Mucosa of gallbladder (tissue), 1 donor: ENCODE results near the gene INSC. TPM values are rescaled to one million over a fixed set of nuclear protein-coding genes. Genes with fewer than 3 reads are reported as not detected.
"Not testable (repeated sequence)": the region's sequence is repeated elsewhere in the genome, so short reads cannot be mapped to it uniquely, and the experiment has no call there.

Experiments used
- DNase-seq: peaks from one replicate; pipeline ENCODE4 v3.0.0-alpha.2; 2020; ENCODE audit warnings: low spot score
- total RNA-seq: library from RNA; stranded (reverse); gene quantifications from one replicate; pipeline ENCODE4 v1.2.1, GENCODE V29; 2021
- donor health status: DM: no; HTN: no; CAD: no.

Gene INSC
- 1.2 TPM for total RNA-seq

- DNase-seq, result no peak
Measured at GRCh38 chr11:15114501-15115475, at the start of gene INSC. Gene INSC (plus strand): TSS chr11:15114923. CDS start chr11:15149175, 34,252 bp downstream.

DNA sequence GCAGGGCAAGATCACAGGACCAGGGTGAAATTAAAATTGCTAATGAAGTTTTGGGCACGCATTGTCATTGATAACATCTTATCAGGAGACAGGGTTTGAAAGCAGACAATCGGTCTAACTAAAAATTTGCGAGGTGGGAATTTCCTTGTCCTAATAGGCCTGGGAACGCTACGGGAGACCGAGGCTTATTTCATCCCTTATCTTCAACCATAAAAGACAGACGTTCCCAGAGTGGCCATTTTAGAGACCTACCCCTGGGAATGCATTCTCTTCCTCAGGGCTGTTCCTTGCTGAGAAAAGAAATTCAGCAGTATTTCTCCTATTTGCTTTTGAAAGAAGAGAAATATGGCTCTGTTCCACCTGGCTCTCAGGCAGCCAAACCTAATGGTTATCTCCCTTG is 45.0 kb upstream of the INSC start:
- not testable (repeated sequence) for DNase-seq

- no peak for DNase-seq
Measured at GRCh38 chr11:15071556-15072255, 43.0 kb upstream of the INSC start.

GRCh38 chr11:15072551-15073143 is 42.1 kb upstream of the INSC start:
- DNase-seq, result no peak

DNA sequence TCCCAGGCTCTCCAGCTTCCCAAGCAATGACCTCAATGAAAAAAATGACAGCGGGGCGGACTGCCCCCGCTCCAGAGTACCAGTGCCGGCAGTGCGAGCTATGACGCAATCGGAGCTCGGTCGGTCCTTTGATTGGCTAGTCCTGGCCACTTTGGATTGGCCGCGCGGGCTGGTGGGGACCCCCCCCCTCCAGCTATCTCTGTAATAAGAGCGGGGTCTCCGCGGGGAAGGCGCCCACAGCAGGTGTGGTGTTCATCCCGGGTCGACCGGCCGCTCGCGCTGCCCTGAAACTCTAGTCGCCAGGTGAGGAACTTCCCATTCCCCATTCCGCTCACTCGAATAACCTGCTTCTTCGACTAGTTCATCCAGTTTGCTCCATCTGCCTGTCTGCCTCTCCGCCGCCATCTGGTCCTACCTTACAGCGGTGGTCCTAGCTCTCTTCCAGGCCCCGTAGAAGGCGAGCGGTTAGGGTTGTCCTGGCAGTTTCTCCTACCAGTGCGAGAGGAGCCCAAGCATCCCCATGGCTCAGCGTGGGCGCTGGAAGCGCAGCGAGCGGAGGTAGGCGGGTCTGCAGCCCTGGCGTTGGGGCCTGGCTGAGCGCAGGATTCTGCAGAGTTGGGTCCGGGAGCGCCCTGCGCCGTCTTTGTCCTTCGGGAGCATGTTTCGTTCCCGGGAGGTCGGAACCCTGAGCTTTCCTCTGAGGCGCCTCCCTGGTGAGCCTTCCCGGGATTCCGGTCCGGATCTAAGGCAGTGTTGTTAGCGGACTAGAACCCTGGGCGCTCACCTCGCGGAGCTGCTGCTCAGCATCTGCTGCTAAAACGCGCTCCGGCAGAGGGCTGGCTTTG is 41.1 kb upstream of the INSC start, which contains the start of gene CALCB:
CALCB (plus strand) TSS at position 233 of the 845 bp plus-strand sequence. CDS start 1,126 bp downstream, outside the sequence.
- DNase-seq, result no peak

DNA sequence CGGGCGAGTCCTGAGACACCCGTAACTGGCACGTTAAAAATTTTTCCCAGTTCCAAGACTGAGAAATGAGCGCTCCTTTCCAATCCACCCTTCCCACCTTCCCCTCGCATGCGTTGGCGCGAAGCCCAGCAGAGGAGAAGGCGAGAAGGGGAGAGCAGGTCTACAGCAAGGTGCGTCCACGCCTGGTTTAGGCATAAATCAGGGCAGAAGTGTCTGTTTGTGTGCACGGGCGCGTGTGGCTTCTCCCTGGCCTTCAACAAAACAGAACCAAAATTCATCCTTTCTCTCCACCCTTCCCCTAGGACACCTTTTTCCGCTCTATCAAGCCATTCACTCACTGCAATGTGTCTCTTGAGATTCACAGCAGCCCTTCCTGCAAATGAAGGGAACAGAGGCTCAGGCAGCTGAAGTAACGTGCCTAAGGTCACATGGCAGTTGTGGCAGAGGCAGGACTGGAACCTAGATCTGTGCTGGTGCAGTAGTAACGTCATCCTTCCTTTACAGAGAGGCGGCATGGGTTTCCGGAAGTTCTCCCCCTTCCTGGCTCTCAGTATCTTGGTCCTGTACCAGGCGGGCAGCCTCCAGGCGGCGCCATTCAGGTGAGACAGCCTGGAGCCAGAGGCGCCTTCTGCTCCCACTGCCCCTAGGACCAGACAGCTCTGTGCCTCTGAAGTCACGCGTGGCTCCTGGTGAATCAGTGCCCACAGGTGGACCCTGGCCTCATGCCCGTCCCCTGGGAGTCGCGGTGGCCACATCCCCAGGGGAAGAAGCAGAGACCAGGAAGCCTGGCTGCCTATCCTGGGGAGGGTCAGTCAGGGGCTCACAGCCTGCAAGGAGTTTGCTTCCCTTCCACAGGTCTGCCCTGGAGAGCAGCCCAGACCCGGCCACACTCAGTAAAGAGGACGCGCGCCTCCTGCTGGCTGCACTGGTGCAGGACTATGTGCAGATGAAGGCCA is 40.2 kb upstream of the INSC start:
- peak; percentile 87 for DNase-seq

- no peak for DNase-seq
Measured at GRCh38 chr11:15075162-15075526, 39.6 kb upstream of the INSC start.

GRCh38 chr11:15091175-15091574 is 23.5 kb upstream of the INSC start:
- DNase-seq, result no peak

DNA sequence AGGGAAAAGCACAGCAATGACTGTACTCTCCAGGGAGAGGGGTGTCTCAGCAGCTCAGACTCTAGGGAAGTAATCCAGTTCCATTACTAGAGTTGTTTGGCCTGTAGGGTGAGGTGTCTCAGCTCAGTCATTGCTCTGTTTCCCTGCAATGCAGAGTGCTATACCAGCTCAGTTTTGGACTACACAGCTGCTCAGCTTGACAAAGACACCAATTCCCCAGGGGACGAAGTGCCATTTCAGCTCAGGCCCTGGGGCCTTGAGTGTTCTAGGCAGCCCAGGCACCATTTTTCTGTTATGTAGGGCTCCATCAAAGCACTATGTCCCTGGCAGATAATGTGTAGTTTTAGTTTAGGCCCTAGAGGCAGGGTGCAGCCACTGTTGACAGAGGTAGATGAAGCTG is 23.1 kb upstream of the INSC start:
- DNase-seq, result no peak

DNA sequence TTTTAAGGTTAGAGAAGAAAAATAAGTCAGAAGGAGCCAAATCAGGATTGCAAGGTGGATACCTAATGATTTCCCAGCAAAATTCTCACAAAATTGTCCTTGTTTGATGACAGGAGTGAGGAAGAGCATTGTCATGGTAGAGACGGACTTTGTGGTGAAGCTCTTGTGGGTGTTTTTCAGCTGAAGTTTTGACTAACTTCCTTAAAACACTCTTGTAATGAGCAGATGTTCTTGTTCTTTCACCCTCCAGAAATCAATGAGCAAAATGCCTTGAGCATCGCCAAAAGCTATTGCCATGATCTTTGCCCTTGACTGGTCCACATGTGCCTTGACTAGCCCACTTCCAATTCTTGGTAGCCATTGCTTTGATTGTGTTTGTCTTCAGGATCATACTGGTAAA is 21.3 kb upstream of the INSC start:
- DNase-seq, result no peak

DNA sequence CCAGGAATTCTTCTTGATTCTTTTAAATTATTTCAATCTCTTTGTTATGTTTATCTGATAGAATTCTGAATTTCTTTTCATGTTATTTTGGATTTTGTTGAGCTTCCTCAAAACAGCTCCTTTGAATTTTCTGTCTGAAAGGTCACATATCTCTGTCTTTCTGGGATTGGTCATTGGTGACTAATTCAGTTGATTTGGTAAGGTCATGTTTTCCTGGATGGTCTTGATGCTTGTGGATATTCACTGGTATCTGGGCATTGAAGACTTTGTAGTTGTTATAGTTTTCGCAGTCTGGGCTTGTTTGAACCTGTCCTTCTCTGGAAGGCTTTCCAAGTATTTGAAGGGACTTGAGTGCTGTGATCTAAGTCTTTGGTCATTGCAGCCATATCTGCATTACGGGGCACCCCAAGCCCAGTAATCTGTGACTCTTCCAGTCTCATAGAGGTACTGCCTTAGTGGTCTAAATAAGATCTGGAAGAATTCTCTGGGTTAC is 18.9 kb upstream of the INSC start:
- no peak for DNase-seq

GRCh38 chr11:15097411-15097810 is 17.3 kb upstream of the INSC start:
- DNase-seq, result no peak

- no peak for DNase-seq
Measured at GRCh38 chr11:15099267-15099666, 15.5 kb upstream of the INSC start.

DNA sequence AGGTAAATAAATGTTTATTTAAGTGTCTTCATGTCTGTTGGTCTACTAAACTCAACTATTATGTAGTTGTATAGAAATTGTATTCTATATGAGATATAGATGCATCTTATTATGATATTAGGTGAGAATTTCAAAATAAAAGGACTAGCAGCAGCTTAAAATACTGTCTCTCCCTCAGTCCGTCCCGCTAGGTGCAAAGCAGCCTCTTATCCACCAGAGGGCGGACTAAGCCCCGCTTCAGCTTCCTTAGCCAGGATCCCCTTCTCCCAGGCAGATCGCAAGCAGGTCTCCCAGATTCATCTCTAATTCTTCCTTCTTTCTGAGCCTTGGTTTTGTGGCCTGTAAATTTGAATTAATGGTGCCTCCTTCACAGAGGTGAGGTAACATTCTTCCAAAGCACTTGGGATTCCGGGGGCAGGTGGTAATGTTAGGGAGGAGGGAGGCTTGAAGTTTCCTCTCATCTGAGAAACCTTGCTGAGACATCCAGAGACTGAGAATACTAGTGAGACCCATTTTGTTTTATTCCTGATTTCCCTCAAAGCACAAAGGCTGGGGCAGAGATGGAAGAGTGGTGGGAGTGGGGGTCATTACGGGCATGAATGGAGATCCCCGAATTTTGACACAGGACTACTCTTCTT is 13.5 kb upstream of the INSC start:
- peak; percentile 65 for DNase-seq

DNA sequence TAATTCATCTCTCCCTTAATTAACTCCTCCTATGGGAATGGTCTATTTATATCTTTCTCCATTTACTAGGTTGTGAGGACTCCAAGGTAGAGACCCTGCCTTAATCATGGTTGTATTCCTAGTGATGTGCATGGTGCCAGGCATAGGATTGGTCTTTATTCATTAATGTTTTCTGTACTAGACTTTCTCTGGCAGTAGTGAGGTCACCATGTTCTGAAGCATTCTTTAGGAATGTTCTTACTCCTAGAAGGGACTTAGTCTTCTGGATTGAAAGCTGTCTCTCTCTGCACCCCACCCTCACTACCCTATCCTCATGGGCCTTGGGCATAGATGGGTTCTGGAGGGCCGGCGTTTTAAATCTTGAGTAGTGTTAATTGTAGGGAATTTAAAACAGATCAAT is 10.6 kb upstream of the INSC start:
- DNase-seq, result no peak

DNA sequence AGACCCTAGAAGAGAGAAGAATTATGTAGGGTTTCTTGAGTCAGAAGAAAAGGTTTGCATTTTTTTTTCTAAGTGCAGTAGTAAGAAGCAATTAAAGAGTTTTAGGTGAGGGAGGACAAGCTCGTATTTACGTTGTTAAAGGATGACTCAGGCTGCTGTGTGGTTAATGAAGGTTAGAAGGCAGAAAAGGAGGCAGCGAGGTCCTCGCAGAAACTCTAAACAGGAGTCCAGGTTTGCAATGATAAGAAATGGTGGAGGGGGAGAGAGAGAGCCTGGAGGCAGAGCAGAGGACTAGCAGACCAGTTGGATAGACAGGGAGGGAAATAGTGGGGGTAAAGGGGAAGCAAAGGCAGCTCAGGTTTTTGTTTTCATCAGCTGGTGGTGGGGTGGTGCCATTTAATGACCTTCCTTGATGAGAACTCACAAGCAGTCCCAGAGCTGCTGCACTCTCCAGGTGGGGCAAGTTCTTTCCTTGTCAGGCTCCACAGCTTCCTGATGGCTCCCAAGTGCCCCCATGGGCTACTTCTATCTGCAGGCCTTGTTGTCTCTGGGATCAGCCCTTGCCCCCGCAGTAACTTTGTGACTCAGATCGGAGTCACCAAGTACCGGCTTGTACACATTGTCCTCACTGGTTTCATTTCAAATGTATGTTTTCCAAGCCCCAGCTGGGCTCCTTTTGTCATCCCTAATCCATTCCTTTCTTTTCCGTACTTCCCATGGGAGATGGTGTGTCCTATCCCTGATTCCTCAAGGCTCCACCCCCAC is 8.3 kb upstream of the INSC start:
- no peak for DNase-seq

DNA sequence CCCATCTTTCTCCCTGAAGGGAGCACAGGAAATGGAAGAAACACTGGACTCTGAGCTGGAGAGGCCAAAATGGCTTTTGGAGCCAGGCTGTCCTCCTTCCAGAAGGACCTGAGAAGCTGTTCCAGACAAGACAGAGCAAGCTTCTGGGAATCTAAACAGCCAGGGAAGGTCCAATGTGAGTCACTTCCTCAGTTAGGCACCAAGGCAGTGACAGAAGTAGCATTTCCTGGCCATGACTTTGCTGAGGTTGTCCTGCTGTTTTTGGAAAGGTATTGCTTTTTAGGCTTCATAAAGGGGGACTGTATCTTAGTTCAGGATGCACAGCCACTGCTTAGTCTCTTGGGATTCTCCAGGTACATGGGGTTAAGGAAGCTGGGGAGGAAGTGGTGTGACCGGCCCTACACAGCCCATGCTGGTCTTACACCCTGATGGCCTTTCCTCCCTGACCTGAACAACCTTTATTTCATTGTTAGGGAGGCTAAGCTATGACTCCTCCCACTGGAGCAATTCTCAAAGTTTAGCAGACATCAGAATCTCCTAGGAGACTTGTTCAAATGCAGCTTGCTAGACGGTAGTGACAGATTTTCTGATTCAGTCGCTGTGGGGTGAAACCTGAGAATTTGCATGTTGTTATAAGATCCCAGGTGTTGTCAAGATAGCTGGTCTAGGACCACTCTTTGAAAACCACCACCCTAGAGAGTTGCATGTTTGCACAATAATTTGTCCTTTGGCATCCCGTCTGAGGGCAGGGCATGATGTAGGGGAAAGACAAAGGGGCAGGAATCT is 6.8 kb upstream of the INSC start:
- no peak for DNase-seq

DNA sequence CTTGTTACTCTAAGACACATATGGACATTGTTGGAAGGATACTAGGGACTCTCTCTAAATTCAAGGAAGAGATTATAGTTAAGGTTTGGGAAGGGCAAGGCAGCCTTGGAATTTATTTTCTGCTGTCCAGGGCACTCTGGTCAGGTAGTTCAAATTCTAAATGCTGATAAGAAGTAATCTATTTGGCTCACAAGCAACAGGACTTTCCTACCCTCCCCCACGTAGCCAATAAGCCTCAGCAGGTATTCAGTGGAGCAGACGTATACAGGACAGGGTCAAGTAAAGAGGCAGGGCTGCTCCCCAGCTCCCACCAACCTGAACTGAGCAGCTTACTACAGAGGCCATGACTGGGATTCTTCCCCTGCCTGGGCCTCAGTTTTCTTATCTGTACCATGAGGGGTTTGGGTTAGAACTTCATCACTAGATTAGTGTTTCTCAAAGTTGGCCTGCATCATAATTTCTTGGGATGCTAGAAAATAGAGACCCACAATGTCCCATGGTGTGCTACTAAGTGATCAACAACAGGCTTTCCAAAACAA is 6.1 kb upstream of the INSC start:
- DNase-seq, result no peak
